Ovary (tissue), 3 donors: ENCODE data around the gene LSP1.

ENCODE experiments used
- POLR2A ChIP-seq: fragments of 450-650 bp; IDR thresholded peaks from one replicate; pipeline ENCODE4 v1.6.1; 2017; ENCODE audit warnings: antibody characterized with exemption, mild to moderate bottlenecking, moderate library complexity
- TF ChIP-seq, protein P1 (sequence below), 3 donors: fragments of 450-650 bp in 2 of 3; fragments of 200-600 bp in 1 of 3; IDR thresholded peaks; one replicate each; pipeline versions ENCODE4 v1.5.1 to v1.8.0; 2016 to 2022; ENCODE audit warnings: antibody characterized with exemption in 3 of 3, mild to moderate bottlenecking in 1 of 3
- donor health status: DM: no; HTN: no; CAD: no.

DNA sequence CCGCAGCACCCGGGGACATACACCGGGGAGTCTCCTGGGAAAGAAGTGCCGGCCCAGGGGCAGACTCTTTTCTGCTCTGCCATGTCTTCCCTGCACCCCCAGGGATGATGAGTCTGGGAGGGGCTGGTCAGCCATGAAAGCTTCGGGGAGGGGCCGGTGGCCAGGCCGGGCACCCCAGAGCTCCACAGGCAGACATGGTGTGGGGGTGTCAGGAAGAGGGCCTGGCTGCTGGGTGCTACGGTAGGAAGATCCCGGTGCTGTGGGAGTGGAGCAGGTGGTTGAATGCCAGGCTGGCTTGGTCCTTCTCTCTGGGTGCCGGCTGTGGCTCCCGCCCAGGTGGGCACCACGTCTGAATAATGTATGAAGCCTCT is 17.4 kb downstream of the LSP1 start:
- TF ChIP-seq, protein P1, sequence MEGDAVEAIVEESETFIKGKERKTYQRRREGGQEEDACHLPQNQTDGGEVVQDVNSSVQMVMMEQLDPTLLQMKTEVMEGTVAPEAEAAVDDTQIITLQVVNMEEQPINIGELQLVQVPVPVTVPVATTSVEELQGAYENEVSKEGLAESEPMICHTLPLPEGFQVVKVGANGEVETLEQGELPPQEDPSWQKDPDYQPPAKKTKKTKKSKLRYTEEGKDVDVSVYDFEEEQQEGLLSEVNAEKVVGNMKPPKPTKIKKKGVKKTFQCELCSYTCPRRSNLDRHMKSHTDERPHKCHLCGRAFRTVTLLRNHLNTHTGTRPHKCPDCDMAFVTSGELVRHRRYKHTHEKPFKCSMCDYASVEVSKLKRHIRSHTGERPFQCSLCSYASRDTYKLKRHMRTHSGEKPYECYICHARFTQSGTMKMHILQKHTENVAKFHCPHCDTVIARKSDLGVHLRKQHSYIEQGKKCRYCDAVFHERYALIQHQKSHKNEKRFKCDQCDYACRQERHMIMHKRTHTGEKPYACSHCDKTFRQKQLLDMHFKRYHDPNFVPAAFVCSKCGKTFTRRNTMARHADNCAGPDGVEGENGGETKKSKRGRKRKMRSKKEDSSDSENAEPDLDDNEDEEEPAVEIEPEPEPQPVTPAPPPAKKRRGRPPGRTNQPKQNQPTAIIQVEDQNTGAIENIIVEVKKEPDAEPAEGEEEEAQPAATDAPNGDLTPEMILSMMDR (IDR thresholded peaks at IDR 0.05): no peak
- TF ChIP-seq POLR2A: no peak
